ENCODE data around the gene CERS5. TPM values are rescaled to one million over a fixed set of nuclear protein-coding genes. Genes with fewer than 3 reads are reported as not detected.

The CERS5 gene
- total and polyA plus RNA-seq, 10 of the 15 experiments (the other 5 are each of a cell fraction or from before 2014, with no cell fraction given) = 6.8 to 50.1 (median 31.8) TPM

GRCh38 chr12:50185970-50186663 lies 18.9 kb upstream of the CERS5 start (continued):
- TF ChIP-seq ZNF687 (IDR thresholded peaks at IDR 0.05) = peak; percentile 60; the same call in 1 of the 2 replicates
- no peak for TF ChIP-seq ZNF622 (IDR thresholded peaks at IDR 0.05)

- Histone ChIP-seq H4K20me1 (ENCODE audit: control insufficient read depth, insufficient read depth) (no peaks in the 10 kb centered on the region), H3K27ac (ENCODE audit: control insufficient read depth, insufficient read depth) (no peak overlapping the region), H2AFZ (ENCODE audit: control insufficient read depth, low read depth, low read length) (no peak overlapping the region), H3K4me1 (ENCODE audit: control insufficient read depth, insufficient read depth, low read length) (peaks cover 28% of the 10 kb centered on the region), H3K27me3 (replicated peaks in 1 of 2; ENCODE audit: control insufficient read depth in 2 of 2, insufficient read depth in 2 of 2, low read length in 1 of 2) (no peaks in the 10 kb centered on the region), H3K9ac (ENCODE audit: control insufficient read depth, insufficient read depth, low read length) (no peak overlapping the region), H3K79me2 (ENCODE audit: control insufficient read depth, insufficient read depth, low read length) (peaks cover 5% of the 10 kb centered on the region; the same call in 1 of the 2 replicates), H3K4me3 (no peak overlapping the region), H3K4me2 (ENCODE audit: control insufficient read depth, insufficient read depth) (no peak overlapping the region), H3K36me3 (ENCODE audit: control insufficient read depth in 2 of 2, insufficient read depth in 2 of 2, low read length in 1 of 2) (peaks cover 6 to 14% of the 10 kb centered on the region in 2 experiments), H3K9me3 (replicated peaks; ENCODE audit: control insufficient read depth, insufficient read depth, low read length) (no peaks in the 10 kb centered on the region)
- no TSS peak for BruUV-seq (replicated peaks)
- ChIA-PET CTCF (interaction anchor here (0.7 to 4.7 kb wide), 11 partner anchors 9 to 147 kb away, joined by 3 to 21 read pairs (median 4); partner anchors contain the start of genes CERS5 and COX14), POLR2A (interaction anchor here (0.6 to 1.2 kb wide), 3 partner anchors 14 to 28 kb away, joined by 3 read pairs; no protein-coding TSS in a partner anchor), RAD21 (ENCODE audit: unreplicated experiment) (interaction anchor here (0.9 to 3.7 kb wide), 6 partner anchors 10 to 129 kb away, joined by 3 to 29 read pairs (median 5); partner anchors contain the start of gene CERS5), SMC1A (ENCODE audit: uncharacterized antibody, unreplicated experiment) (interaction anchor here (0.5 to 4.4 kb wide), 14 partner anchors 10 to 694 kb away, joined by 3 to 32 read pairs (median 5); partner anchors contain the start of genes CERS5, COX14 and LIMA1)
- in situ Hi-C loops (cut with MboI) (no loop called here), intact Hi-C loops (cut with micrococcal nuclease; ENCODE audit: unreplicated experiment) (no loop called here)
- ATAC-seq = no peak
- no peak for FAIRE-seq
- no peak for DNase-seq (ENCODE audit: low read depth, low spot score)
- WGBS (ENCODE audit: insufficient coverage, insufficient replicate concordance, low lambda C conversion rate, missing lambda C conversion rate) = 60% methylated on average over 4 of the region's 4 CpGs
- TF ChIP-seq CBX3 (IDR thresholded peaks at IDR 0.05; ENCODE audit: borderline replicate concordance, low read depth) = no peak
- no peak for TF ChIP-seq MEF2B (IDR thresholded peaks at IDR 0.05; ENCODE audit: partially characterized antibody, poor library complexity, severe bottlenecking)
- TF ChIP-seq RBBP5 (conservative IDR thresholded peaks at IDR 0.05) = no peak
- no peak for TF ChIP-seq SKIL (IDR thresholded peaks at IDR 0.05; ENCODE audit: low read depth, poor library complexity, severe bottlenecking)
- TF ChIP-seq SUZ12 (IDR thresholded peaks at IDR 0.05; ENCODE audit: unreplicated experiment) = no peak
- no peak for TF ChIP-seq HDAC6 (IDR thresholded peaks at IDR 0.05; ENCODE audit: unreplicated experiment)
- TF ChIP-seq BMI1 (IDR thresholded peaks at IDR 0.05; ENCODE audit: borderline replicate concordance) = no peak
- no peak for TF ChIP-seq E2F8 (IDR thresholded peaks at IDR 0.05; ENCODE audit: low read depth, partially characterized antibody)
- TF ChIP-seq RELA (IDR thresholded peaks at IDR 0.05; ENCODE audit: borderline replicate concordance, partially characterized antibody) = no peak
Observed at GRCh38 chr12:50185301-50185895, 18.2 kb upstream of the CERS5 start.
